Peyer's patch (tissue), 4 donors: ENCODE measurements around the gene CRYL1.

Experiments used
- POLR2A ChIP-seq, 2 donors: fragments of 450-650 bp; IDR thresholded peaks; one replicate each; pipeline ENCODE4 v1.5.1; 2017; ENCODE audit warnings: antibody characterized with exemption in 2 of 2, mild to moderate bottlenecking in 2 of 2, moderate library complexity in 2 of 2
- TF ChIP-seq, protein P1 (sequence below), 6 experiments: fragments of 450-650 bp in 4 of 6; fragments of 200-600 bp in 2 of 6; sonication (generic) in 1 of 6; IDR thresholded peaks; one replicate each; pipeline ENCODE4 v1.5.1; 2017 to 2019; ENCODE audit warnings: antibody characterized with exemption in 6 of 6, mild to moderate bottlenecking in 3 of 6, moderate library complexity in 1 of 6

DNA sequence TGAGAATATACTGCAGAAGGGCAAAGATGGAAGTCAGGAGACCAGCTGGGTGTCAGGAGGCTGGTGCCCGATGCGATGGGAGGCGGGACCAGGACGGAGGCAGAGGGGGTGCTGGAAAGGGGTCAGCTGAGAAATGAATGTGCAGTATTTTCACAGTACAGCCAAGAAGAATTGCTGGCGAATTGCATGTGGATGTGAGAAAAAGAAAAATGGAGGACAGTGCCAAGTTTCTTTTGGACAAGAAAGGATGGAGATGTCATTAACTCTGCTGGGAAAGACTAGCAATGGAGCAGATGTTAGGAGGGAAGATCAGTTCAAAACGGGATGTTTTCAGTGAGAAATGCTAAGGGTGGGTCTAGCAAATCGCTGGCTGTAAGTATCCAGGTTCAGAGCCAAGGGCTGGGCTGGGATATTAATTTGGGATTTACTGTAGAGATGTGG, 7.0 kb downstream of the CRYL1 start:
- TF ChIP-seq, protein P1, sequence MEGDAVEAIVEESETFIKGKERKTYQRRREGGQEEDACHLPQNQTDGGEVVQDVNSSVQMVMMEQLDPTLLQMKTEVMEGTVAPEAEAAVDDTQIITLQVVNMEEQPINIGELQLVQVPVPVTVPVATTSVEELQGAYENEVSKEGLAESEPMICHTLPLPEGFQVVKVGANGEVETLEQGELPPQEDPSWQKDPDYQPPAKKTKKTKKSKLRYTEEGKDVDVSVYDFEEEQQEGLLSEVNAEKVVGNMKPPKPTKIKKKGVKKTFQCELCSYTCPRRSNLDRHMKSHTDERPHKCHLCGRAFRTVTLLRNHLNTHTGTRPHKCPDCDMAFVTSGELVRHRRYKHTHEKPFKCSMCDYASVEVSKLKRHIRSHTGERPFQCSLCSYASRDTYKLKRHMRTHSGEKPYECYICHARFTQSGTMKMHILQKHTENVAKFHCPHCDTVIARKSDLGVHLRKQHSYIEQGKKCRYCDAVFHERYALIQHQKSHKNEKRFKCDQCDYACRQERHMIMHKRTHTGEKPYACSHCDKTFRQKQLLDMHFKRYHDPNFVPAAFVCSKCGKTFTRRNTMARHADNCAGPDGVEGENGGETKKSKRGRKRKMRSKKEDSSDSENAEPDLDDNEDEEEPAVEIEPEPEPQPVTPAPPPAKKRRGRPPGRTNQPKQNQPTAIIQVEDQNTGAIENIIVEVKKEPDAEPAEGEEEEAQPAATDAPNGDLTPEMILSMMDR (IDR thresholded peaks at IDR 0.05): no peak
- no peak for TF ChIP-seq POLR2A (IDR thresholded peaks at IDR 0.05)
